Loucy (cell line): ENCODE data around the gene SH3RF1.

Experiments
- H2AFZ ChIP-seq: fragments of 200-600 bp; sonication (generic); 2 replicates; pipeline ENCODE4 v1.6.0; 2016; ENCODE audit warnings: antibody characterized with exemption, mild to moderate bottlenecking, low read length, moderate library complexity
- H3F3A ChIP-seq: fragments of 200-600 bp; 2 replicates; pipeline ENCODE4 v1.6.0; 2016; ENCODE audit warnings: antibody characterized with exemption, low read depth, mild to moderate bottlenecking
- H3K27me3 ChIP-seq: fragments of 200-600 bp; sonication (generic); 2 replicates; pipeline ENCODE4 v1.6.1; 2014; ENCODE audit warnings: low read length, mild to moderate bottlenecking; ENCODE audit not compliant: insufficient read depth, poor library complexity, severe bottlenecking
- H3K36me3 ChIP-seq: fragments of 200-600 bp; sonication (generic); 2 replicates; pipeline ENCODE4 v1.6.1; 2016; ENCODE audit warnings: low read length; ENCODE audit not compliant: insufficient read depth
- H3K4me1 ChIP-seq: fragments of 200-600 bp; sonication (generic); 2 replicates; pipeline ENCODE4 v1.5.1; 2014; ENCODE audit warnings: low read length, mild to moderate bottlenecking; ENCODE audit not compliant: insufficient read depth, poor library complexity, severe bottlenecking
- H3K4me2 ChIP-seq: fragments of 200-600 bp; sonication (generic); 2 replicates; pipeline ENCODE4 v1.6.0; 2014; ENCODE audit warnings: antibody characterized with exemption, low read length, low read depth, mild to moderate bottlenecking; ENCODE audit not compliant: poor library complexity, severe bottlenecking
- H3K4me3 ChIP-seq: fragments of 200-600 bp; sonication (generic); 2 replicates; pipeline ENCODE4 v1.5.1; 2014; ENCODE audit warnings: low read length, mild to moderate bottlenecking, mixed read lengths; ENCODE audit not compliant: poor library complexity, severe bottlenecking
- H3K79me2 ChIP-seq: fragments of 200-600 bp; sonication (generic); 2 replicates; pipeline ENCODE4 v1.6.1; 2014; ENCODE audit warnings: low read length; ENCODE audit not compliant: insufficient read depth
- H3K9ac ChIP-seq: fragments of 200-600 bp; sonication (generic); 2 replicates; pipeline ENCODE4 v1.6.0; 2014; ENCODE audit warnings: mild to moderate bottlenecking, low read depth, low read length, moderate library complexity; ENCODE audit not compliant: poor library complexity, severe bottlenecking
- H3K9me2 ChIP-seq: fragments of 200-600 bp; sonication (generic); replicated peaks from 2 replicates; pipeline ENCODE4 v1.6.1; 2016; ENCODE audit warnings: low read depth, low read length, mixed read lengths
- H3K9me3 ChIP-seq: fragments of 200-600 bp; sonication (generic); 2 replicates; pipeline ENCODE4 v1.6.1; 2014; ENCODE audit warnings: mild to moderate bottlenecking, antibody characterized with exemption, low read length, low read depth; ENCODE audit not compliant: insufficient read depth
- H4K20me1 ChIP-seq: fragments of 200-600 bp; sonication (generic); 2 replicates; pipeline ENCODE4 v1.6.0; 2014; ENCODE audit warnings: antibody characterized with exemption, low read length, mild to moderate bottlenecking; ENCODE audit not compliant: insufficient read depth, poor library complexity, severe bottlenecking
- CTCF ChIP-seq: fragments of 200-600 bp; sonication (generic); conservative IDR thresholded peaks from 2 replicates; pipeline ENCODE4 v1.5.1; 2014; ENCODE audit warnings: mild to moderate bottlenecking, antibody characterized with exemption, low read length
- EZH2phosphoT487 ChIP-seq: fragments of 200-600 bp; IDR thresholded peaks from 2 replicates; pipeline ENCODE4 v1.6.1; 2018; ENCODE audit warnings: antibody characterized with exemption, mild to moderate bottlenecking, moderate library complexity, borderline replicate concordance

Gene SH3RF1

DNA sequence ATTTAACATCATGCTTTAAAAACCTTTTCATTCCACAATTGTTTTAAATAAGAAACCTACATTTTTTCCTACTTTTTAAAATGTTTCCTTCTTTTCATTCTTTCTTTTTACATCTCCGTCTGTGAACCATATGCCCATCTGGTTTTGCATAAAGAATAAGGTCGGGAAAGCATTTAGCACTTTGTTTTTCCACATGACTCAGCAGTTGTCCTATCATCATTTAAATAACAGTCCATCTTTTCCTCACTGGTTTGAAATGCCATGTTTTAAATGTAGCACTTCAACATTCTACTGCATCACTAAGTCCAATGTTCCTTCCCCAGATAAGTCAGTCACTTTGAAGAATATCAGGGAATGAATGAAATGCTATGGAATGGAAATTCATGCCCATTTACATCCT lies 128.4 kb downstream of the SH3RF1 start:
- H3K4me3 ChIP-seq, result no peak overlapping the region
- H3K4me2 ChIP-seq, result no peak overlapping the region
- H3K79me2 ChIP-seq, result no peaks in the 10 kb centered on the region

GRCh38 chr4:169139021-169139420 lies 131.7 kb downstream of the SH3RF1 start:
- no peaks in the 10 kb centered on the region for H3K79me2 ChIP-seq

More for the DNA sequence above, 128.4 kb downstream of the SH3RF1 start:
- no peak overlapping the region for H2AFZ ChIP-seq
- H3F3A ChIP-seq, result no peaks in the 10 kb centered on the region
- H3K36me3 ChIP-seq, result no peaks in the 10 kb centered on the region
- H3K9ac ChIP-seq, result no peak overlapping the region
- no peaks in the 10 kb centered on the region for H3K9me3 ChIP-seq
- TF ChIP-seq CTCF, result no peak
- no peak for TF ChIP-seq EZH2phosphoT487
- no peaks in the 10 kb centered on the region for H4K20me1 ChIP-seq
- H3K9me2 ChIP-seq, result no peaks in the 10 kb centered on the region
- no peaks in the 10 kb centered on the region for H3K4me1 ChIP-seq
- no peaks in the 10 kb centered on the region for H3K27me3 ChIP-seq

GRCh38 chr4:169137558-169137920 lies 133.2 kb downstream of the SH3RF1 start:
- Histone ChIP-seq H3K36me3 (peaks cover 11% of the 10 kb centered on the region; the same call in 1 of the 2 replicates), H3F3A (no peaks in the 10 kb centered on the region), H3K4me3 (no peak overlapping the region), H2AFZ (no peak overlapping the region), H3K9me3 (no peaks in the 10 kb centered on the region), H4K20me1 (no peaks in the 10 kb centered on the region), H3K9ac (no peak overlapping the region), H3K9me2 (no peaks in the 10 kb centered on the region), H3K27me3 (no peaks in the 10 kb centered on the region), H3K4me1 (no peaks in the 10 kb centered on the region), H3K79me2 (no peaks in the 10 kb centered on the region), H3K4me2 (no peak overlapping the region)
- no peak for TF ChIP-seq EZH2phosphoT487
- TF ChIP-seq CTCF, result no peak

More at GRCh38 chr4:169139021-169139420, 131.7 kb downstream of the SH3RF1 start:
- Histone ChIP-seq H3K27me3 (no peaks in the 10 kb centered on the region), H3K4me3 (no peak overlapping the region), H2AFZ (no peak overlapping the region), H4K20me1 (no peaks in the 10 kb centered on the region), H3K4me2 (no peak overlapping the region), H3F3A (no peaks in the 10 kb centered on the region), H3K9me3 (no peaks in the 10 kb centered on the region), H3K9me2 (no peaks in the 10 kb centered on the region), H3K36me3 (peaks cover 11% of the 10 kb centered on the region; the same call in 1 of the 2 replicates), H3K9ac (no peak overlapping the region), H3K4me1 (no peaks in the 10 kb centered on the region)
- TF ChIP-seq CTCF, result no peak
- no peak for TF ChIP-seq EZH2phosphoT487
